PC-9 (cell line): ENCODE results near the gene MYADM. TPM values are rescaled to one million over a fixed set of nuclear protein-coding genes. Genes with fewer than 3 reads are reported as not detected.
A peak's percentile ranks its signal among the peaks of the same experiment; 100 is the strongest.

Source experiments
- BruUV-seq: library from RNA; stranded (reverse); fragments of 400-500 nt; replicated peaks from 2 replicates; lab custom pipeline; 2021; lab: Mats Ljungman, UMichigan
- CTCF ChIA-PET: fragments of 300-600 bp; sonication (Branson Sonifier 250); formaldehyde crosslinking; loops from one replicate; lab custom pipeline; 2022; ENCODE audit warnings: antibody characterized with exemption; lab: Charles Lee
- POLR2A ChIA-PET: fragments of 300-600 bp; sonication (Branson Sonifier 250); formaldehyde crosslinking; loops from one replicate; lab custom pipeline; 2022; ENCODE audit warnings: antibody characterized with exemption; ENCODE audit not compliant: unreplicated experiment; lab: Charles Lee
- DNase-seq, 2 experiments: peaks; one replicate each; pipeline versions ENCODE4 v3.0.0 to v3.0.0-alpha.2; 2015 to 2022; ENCODE audit warnings: mixed read lengths in 1 of 2
- H2AFZ ChIP-seq: fragments of 200-600 bp; sonication (generic); 2 replicates; pipeline ENCODE4 v1.8.1; 2017; ENCODE audit warnings: antibody characterized with exemption
- H3F3A ChIP-seq: fragments of 200-600 bp; sonication (generic); 2 replicates; pipeline ENCODE4 v1.8.1; 2017; ENCODE audit warnings: antibody characterized with exemption, mild to moderate bottlenecking, low read depth; ENCODE audit not compliant: insufficient read depth
- H3K27ac ChIP-seq: fragments of 200-600 bp; sonication (generic); 2 replicates; pipeline ENCODE4 v1.6.1; 2016; ENCODE audit warnings: mixed run types
- H3K27me3 ChIP-seq: fragments of 200-600 bp; sonication (generic); 2 replicates; pipeline ENCODE4 v1.6.1; 2016; ENCODE audit warnings: low read depth, mixed run types; ENCODE audit not compliant: insufficient read depth
- H3K36me3 ChIP-seq: fragments of 200-600 bp; sonication (generic); 2 replicates; pipeline ENCODE4 v1.6.1; 2016; ENCODE audit warnings: low read depth, mixed run types
- H3K4me1 ChIP-seq: fragments of 200-600 bp; sonication (generic); replicated peaks from 2 replicates; pipeline ENCODE4 v1.6.1; 2016; ENCODE audit warnings: mixed run types; ENCODE audit not compliant: insufficient read depth
- H3K4me2 ChIP-seq: fragments of 200-600 bp; sonication (generic); 2 replicates; pipeline ENCODE4 v1.6.1; 2017; ENCODE audit warnings: mixed run types
- H3K4me3 ChIP-seq: fragments of 200-600 bp; sonication (generic); 2 replicates; pipeline ENCODE4 v1.6.1; 2016; ENCODE audit warnings: mixed run types
- H3K79me2 ChIP-seq: fragments of 200-600 bp; sonication (generic); 2 replicates; pipeline ENCODE4 v1.6.1; 2017; ENCODE audit warnings: low read depth, mixed run types
- H3K9me2 ChIP-seq: fragments of 200-600 bp; sonication (generic); 2 replicates; pipeline ENCODE4 v1.8.1; 2017; ENCODE audit warnings: mild to moderate bottlenecking; ENCODE audit not compliant: insufficient read depth
- H3K9me3 ChIP-seq: fragments of 200-600 bp; sonication (generic); 2 replicates; pipeline ENCODE4 v1.8.1; 2016; ENCODE audit warnings: low read depth; ENCODE audit not compliant: insufficient read depth
- H4K20me1 ChIP-seq: fragments of 200-600 bp; sonication (generic); 2 replicates; pipeline ENCODE4 v1.8.1; 2017; ENCODE audit not compliant: insufficient read depth
- CTCF ChIP-seq: fragments of 200-600 bp; sonication (generic); conservative IDR thresholded peaks from 2 replicates; pipeline ENCODE4 v1.6.1; 2017; ENCODE audit warnings: mixed run types, antibody characterized with exemption, mild to moderate bottlenecking, moderate library complexity
- EZH2 ChIP-seq: fragments of 200-600 bp; sonication (generic); IDR thresholded peaks from 2 replicates; pipeline ENCODE4 v1.8.0; 2017; ENCODE audit warnings: antibody characterized with exemption, low read depth
- intact Hi-C: fragments of 100-400 bp; cut with micrococcal nuclease; formaldehyde crosslinking; loops from one replicate; pipeline ENCODE4 v1.10.0; 2022; ENCODE audit not compliant: unreplicated experiment
- total RNA-seq: library from RNA; stranded (reverse); gene quantifications from 2 replicates; pipeline ENCODE4 v1.2.3, GENCODE V29; 2021

Gene MYADM
- total RNA-seq, 1 experiment from 2014 or later: 230 TPM

GRCh38 chr19:53898636-53899341 lies 31.1 kb downstream of the MYADM start:
- Histone ChIP-seq H3K36me3 (no peaks in the 10 kb centered on the region), H3K4me1 (peaks cover 14% of the 10 kb centered on the region), H3K4me2 (no peak overlapping the region), H3K9me3 (no peaks in the 10 kb centered on the region), H2AFZ (no peak overlapping the region), H3K4me3 (no peak overlapping the region), H3K27ac (no peak overlapping the region), H3K27me3 (no peaks in the 10 kb centered on the region), H3F3A (peaks cover 12% of the 10 kb centered on the region), H3K9me2 (no peaks in the 10 kb centered on the region), H3K79me2 (no peaks in the 10 kb centered on the region), H4K20me1 (no peaks in the 10 kb centered on the region)
- TF ChIP-seq CTCF (no peak), EZH2 (no peak)
- BruUV-seq: no TSS peak
- DNase-seq: no peak
- intact Hi-C loops: no loop called here
- ChIA-PET CTCF (no interaction called here), POLR2A (interaction anchor here (0.6 kb wide), 1 partner anchor 30 kb away, joined by 3 read pairs; no protein-coding TSS in a partner anchor)

DNA sequence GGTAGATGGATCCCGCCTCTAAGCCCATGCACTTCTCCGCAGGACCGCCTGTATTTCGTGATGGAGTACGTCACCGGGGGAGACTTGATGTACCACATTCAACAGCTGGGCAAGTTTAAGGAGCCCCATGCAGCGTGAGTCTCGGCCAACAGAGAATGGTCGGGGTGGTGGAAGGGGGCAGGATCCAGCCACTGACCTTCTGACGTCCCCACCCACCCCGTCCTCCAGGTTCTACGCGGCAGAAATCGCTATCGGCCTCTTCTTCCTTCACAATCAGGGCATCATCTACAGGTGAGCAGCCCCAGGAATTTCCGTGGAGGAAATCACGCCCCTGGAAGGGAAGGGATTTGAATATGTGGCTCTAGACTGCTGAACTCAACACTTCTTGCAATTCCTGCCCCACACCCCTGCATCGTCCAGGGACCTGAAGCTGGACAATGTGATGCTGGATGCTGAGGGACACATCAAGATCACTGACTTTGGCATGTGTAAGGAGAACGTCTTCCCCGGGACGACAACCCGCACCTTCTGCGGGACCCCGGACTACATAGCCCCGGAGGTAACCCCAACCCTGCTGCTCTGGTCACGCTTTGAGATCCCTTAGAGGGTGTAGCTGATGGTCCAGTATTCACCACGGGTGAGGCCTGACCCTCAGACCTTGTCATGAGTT lies 32.6 kb downstream of the MYADM start:
- Histone ChIP-seq H3K4me2 (no peak overlapping the region), H3K27ac (no peak overlapping the region), H3K27me3 (no peaks in the 10 kb centered on the region), H3K4me3 (no peak overlapping the region), H2AFZ (no peak overlapping the region), H3K9me3 (no peaks in the 10 kb centered on the region), H3K4me1 (peaks cover 16% of the 10 kb centered on the region), H3K36me3 (no peaks in the 10 kb centered on the region), H4K20me1 (no peaks in the 10 kb centered on the region), H3F3A (peaks cover 16% of the 10 kb centered on the region; the same call in 1 of the 2 replicates), H3K79me2 (no peaks in the 10 kb centered on the region), H3K9me2 (no peaks in the 10 kb centered on the region)
- no TSS peak for BruUV-seq
- ChIA-PET CTCF (no interaction called here), POLR2A (no interaction called here)
- TF ChIP-seq CTCF (no peak), EZH2 (no peak)
- DNase-seq: no peak
- intact Hi-C loops: no loop called here

DNA sequence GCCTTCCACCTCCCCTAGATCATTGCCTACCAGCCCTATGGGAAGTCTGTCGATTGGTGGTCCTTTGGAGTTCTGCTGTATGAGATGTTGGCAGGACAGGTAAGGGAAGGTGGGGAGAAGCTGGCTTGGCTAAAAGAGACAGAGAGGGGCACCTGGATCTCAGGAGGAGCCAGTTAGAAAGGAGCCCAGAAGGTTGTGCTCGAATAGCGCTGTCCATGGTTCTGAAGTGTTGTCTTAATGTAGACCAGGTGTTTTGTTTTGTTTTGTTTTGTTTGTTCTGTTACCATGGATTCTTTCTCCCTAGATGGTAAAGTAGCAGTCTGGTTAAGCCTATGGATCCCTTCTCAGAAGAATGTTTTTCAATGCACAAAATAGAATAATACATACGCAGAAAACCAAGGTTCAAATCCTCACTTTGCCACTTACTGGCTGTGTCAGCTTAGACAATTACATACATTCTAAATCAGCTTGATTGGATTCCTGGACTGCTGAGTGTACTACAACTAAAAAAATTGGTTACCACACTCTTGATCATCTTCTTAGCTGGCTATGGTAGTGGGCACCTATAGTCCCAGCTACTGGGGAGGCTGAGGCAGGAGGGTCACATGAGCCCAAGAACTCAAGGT lies 35.5 kb downstream of the MYADM start:
- Histone ChIP-seq H3K4me1 (peaks cover 23% of the 10 kb centered on the region), H4K20me1 (no peaks in the 10 kb centered on the region), H3F3A (peaks cover 20% of the 10 kb centered on the region; the same call in 1 of the 2 replicates), H3K9me3 (no peaks in the 10 kb centered on the region), H3K36me3 (no peaks in the 10 kb centered on the region), H2AFZ (no peak overlapping the region), H3K4me3 (no peak overlapping the region), H3K27me3 (no peaks in the 10 kb centered on the region), H3K79me2 (no peaks in the 10 kb centered on the region), H3K4me2 (no peak overlapping the region), H3K9me2 (no peaks in the 10 kb centered on the region), H3K27ac (no peak overlapping the region)
- intact Hi-C loops: no loop called here
- ChIA-PET POLR2A (no interaction called here), CTCF (no interaction called here)
- no TSS peak for BruUV-seq
- TF ChIP-seq CTCF (no peak), EZH2 (no peak)
- peak; percentile 44 to 71 for DNase-seq
